Measurements from ENCODE around the gene PLD6.

PLD6 gene

GRCh38 chr17:17173921-17174320, 32.2 kb downstream of the PLD6 start:
- no peaks in the 10 kb centered on the region for H3K9me3 ChIP-seq
- H3K27ac ChIP-seq, result no peak overlapping the region
- peaks cover 17 to 18% of the 10 kb centered on the region in 2 experiments for H3K4me1 ChIP-seq (ENCODE audit: control insufficient read depth in 1 of 2, insufficient read depth in 1 of 2, low read depth in 1 of 2, low read length in 1 of 2)
- TF ChIP-seq, protein P1, sequence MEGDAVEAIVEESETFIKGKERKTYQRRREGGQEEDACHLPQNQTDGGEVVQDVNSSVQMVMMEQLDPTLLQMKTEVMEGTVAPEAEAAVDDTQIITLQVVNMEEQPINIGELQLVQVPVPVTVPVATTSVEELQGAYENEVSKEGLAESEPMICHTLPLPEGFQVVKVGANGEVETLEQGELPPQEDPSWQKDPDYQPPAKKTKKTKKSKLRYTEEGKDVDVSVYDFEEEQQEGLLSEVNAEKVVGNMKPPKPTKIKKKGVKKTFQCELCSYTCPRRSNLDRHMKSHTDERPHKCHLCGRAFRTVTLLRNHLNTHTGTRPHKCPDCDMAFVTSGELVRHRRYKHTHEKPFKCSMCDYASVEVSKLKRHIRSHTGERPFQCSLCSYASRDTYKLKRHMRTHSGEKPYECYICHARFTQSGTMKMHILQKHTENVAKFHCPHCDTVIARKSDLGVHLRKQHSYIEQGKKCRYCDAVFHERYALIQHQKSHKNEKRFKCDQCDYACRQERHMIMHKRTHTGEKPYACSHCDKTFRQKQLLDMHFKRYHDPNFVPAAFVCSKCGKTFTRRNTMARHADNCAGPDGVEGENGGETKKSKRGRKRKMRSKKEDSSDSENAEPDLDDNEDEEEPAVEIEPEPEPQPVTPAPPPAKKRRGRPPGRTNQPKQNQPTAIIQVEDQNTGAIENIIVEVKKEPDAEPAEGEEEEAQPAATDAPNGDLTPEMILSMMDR (IDR thresholded peaks at IDR 0.05), result no peak
- H3K27me3 ChIP-seq, result no peaks in the 10 kb centered on the region
- peaks cover 64% of the 10 kb centered on the region for H3K36me3 ChIP-seq
- no peak overlapping the region for H3K4me3 ChIP-seq (ENCODE audit: low read depth in 1 of 2, low read length in 1 of 2)

DNA sequence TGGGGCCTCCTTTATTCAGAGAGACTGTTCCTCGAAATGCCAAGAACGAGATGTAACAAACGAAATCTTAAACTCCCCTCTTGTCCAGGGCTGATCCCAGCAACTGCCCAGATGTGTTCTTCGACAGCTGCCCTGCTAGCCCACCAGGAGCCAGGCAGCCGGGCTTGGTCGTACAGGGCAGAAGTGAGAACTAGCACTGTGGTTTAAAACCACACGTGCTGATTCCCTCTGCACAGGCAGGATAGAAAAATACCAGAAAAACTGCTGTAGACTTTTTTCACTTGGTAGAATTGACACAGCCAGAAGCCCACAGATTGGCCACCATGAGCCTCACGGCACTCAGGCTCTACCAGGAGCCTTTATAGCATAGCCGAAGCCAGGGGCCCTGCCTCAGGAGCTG, 33.1 kb downstream of the PLD6 start:
- Histone ChIP-seq H3K36me3 (peaks cover 62% of the 10 kb centered on the region), H3K9me3 (no peaks in the 10 kb centered on the region), H3K4me3 (ENCODE audit: low read depth in 1 of 2, low read length in 1 of 2) (no peak overlapping the region), H3K27ac (no peak overlapping the region), H3K4me1 (ENCODE audit: control insufficient read depth in 1 of 2, insufficient read depth in 1 of 2, low read depth in 1 of 2, low read length in 1 of 2) (peaks cover 17 to 18% of the 10 kb centered on the region in 2 experiments), H3K27me3 (no peaks in the 10 kb centered on the region)
- TF ChIP-seq, protein P1 (IDR thresholded peaks at IDR 0.05), result no peak

DNA sequence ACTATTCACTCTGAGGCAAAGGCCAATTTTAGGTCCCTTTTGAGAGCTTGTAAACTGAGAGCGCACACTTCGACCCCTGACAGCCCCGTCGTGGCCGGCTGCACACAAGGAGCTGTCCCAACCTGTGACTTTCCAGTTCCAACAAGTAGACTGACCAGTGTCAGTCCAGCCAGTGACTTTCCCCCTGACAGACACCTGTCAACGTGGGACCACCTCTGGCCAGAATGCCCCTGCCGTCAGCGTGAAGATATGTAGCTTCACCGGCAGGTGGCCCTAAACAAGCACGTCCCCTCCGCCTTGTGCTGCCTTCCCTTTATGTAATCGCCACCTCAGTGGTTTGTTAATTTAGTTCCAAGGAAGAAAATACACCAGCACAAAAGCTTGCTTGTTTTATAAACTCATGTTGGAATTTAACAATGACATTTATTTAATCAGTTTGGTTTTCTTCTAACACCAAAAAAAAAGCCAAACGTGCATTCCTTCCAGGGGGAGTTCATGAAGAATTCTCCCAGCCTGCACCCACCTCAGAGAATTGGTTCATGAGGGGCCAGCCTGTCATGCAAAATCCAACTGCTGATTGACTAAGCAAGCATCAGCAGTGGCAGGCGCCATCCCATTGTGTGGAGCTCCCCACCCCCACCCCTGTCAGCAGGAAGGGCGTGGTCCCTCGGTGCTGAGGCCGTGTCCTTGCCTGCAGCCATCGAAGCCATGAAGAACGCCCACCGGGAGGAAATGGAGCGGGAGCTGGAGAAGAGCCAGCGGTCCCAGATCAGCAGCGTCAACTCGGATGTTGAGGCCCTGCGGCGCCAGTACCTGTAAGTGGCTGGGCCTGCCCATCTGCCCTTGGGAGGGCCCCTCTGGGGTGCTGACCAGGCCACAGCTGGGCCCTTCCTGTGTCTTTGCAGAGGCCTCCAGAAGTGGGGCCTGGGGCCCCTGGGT, 33.9 kb downstream of the PLD6 start:
- H3K4me1 ChIP-seq (ENCODE audit: control insufficient read depth in 1 of 2, insufficient read depth in 1 of 2, low read depth in 1 of 2, low read length in 1 of 2), result peaks cover 17 to 18% of the 10 kb centered on the region in 2 experiments

DNA sequence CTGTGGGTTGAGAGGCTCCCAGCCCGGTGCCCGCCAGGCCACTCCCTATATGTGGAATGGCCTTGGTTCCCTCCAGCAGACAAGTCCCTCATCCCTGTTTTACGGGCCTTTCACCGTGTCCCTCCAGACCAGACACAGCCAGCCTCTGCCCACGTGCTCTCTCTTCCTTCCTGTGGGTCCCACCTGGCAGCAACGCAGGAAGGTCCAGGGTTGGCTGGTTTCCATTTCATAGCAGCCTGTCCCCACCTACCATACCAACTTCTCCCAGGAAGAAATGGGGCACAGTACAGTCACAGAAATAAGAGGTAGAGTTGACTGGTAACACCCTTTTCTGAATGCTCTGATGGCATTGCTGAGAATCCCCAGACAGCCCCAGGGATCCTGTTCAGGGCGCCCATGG, 34.9 kb downstream of the PLD6 start:
- no peak overlapping the region for H3K27ac ChIP-seq
- H3K27me3 ChIP-seq, result no peaks in the 10 kb centered on the region
- no peaks in the 10 kb centered on the region for H3K9me3 ChIP-seq
- H3K4me3 ChIP-seq (ENCODE audit: low read depth in 1 of 2, low read length in 1 of 2), result no peak overlapping the region
- TF ChIP-seq, protein P1 (IDR thresholded peaks at IDR 0.05), result no peak
- H3K4me1 ChIP-seq (ENCODE audit: control insufficient read depth in 1 of 2, insufficient read depth in 1 of 2, low read depth in 1 of 2, low read length in 1 of 2), result peaks cover 9 to 11% of the 10 kb centered on the region in 2 experiments
- H3K36me3 ChIP-seq, result peaks cover 64% of the 10 kb centered on the region

More for the DNA sequence above, 33.9 kb downstream of the PLD6 start:
- H3K27me3 ChIP-seq, result no peaks in the 10 kb centered on the region
- H3K9me3 ChIP-seq, result no peaks in the 10 kb centered on the region
- no peak overlapping the region for H3K4me3 ChIP-seq (ENCODE audit: low read depth in 1 of 2, low read length in 1 of 2)
- peaks cover 62% of the 10 kb centered on the region for H3K36me3 ChIP-seq
- no peak overlapping the region for H3K27ac ChIP-seq
- TF ChIP-seq, protein P1 (IDR thresholded peaks at IDR 0.05), result no peak

- Histone ChIP-seq H3K27me3 (no peaks in the 10 kb centered on the region), H3K4me1 (ENCODE audit: control insufficient read depth in 1 of 2, insufficient read depth in 1 of 2, low read depth in 1 of 2, low read length in 1 of 2) (peaks cover 2 to 4% of the 10 kb centered on the region in 2 experiments), H3K4me3 (ENCODE audit: low read depth in 1 of 2, low read length in 1 of 2) (no peak overlapping the region), H3K27ac (no peak overlapping the region), H3K9me3 (no peaks in the 10 kb centered on the region), H3K36me3 (peaks cover 71% of the 10 kb centered on the region)
- TF ChIP-seq, protein P1 (IDR thresholded peaks at IDR 0.05), result no peak
Measured at GRCh38 chr17:17170346-17170985, 35.7 kb downstream of the PLD6 start.

Data from neutrophil (primary cell).